GM18951 (cell line): ENCODE measurements around the gene TMLHE.

ENCODE experiments used
- POLR2A ChIP-seq: IDR thresholded peaks from 4 replicates; pipeline ENCODE4 v1.6.1; 2011; ENCODE audit warnings: mild to moderate bottlenecking; ENCODE audit not compliant: insufficient read length, insufficient read depth; ENCODE audit errors: extremely low read depth
- in situ Hi-C: fragments of 300-500 bp; cut with MboI; formaldehyde crosslinking; loops from one replicate; pipeline ENCODE4 v1.12.0; 2022; ENCODE audit warnings: low sequenced_read_pairs, mixed read lengths, inconsistent platforms; ENCODE audit not compliant: unreplicated experiment

Gene TMLHE

GRCh38 chrX:155441097-155441496 lies 171.7 kb downstream of the TMLHE start:
- in situ Hi-C loops, result no loop called here
- TF ChIP-seq POLR2A, result no peak
